GM18868 (cell line): Measurements from ENCODE around the gene MOXD1.

Experiments used
- ATAC-seq: cut with Tn5 transposase; IDR thresholded peaks from one replicate; pipeline ENCODE4 v1.9.1; 2021; ENCODE audit warnings: mild to moderate bottlenecking, moderate library complexity; ENCODE audit not compliant: unreplicated experiment

Gene MOXD1

GRCh38 chr6:132246632-132247270, 154.5 kb downstream of the MOXD1 start:
- no peak for ATAC-seq

DNA sequence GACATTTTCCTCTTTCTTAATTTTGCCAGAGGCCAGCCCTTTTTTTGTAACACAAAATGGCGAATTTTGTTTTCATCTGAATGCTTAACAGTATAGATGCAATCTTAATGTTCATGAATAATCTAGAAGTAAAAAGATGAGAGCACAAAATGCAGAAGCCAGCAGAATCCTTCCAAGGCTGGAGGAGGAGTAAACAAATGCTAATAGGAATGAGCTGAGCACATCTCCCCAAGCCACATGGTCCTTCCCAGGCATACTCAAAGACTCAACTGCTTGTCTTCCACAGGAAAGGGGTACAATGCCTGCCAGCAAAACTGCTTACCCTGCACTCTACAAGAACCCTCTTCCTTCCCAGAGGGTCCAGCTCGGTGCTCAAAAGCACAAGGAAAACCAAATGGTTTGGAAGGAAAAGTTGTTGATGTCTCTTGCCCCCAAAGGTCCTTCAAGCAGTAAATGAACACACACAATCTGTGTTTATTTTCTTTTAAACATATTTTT, 155.1 kb downstream of the MOXD1 start:
- no peak for ATAC-seq
